IPS-18c (cell line): ENCODE measurements around the gene PIK3AP1.
"Not testable (repeated sequence)": the region's sequence is repeated elsewhere in the genome, so short reads cannot be mapped to it uniquely, and the experiment has no call there.

Experiments used
- H3K4me3 ChIP-seq: 2 replicates; pipeline ENCODE4 v1.7.0; 2013; ENCODE audit warnings: low read depth, mild to moderate bottlenecking, low read length, moderate library complexity; ENCODE audit not compliant: insufficient read depth
- H3K9me3 ChIP-seq: one replicate; pipeline ENCODE4 v1.6.1; 2013; ENCODE audit warnings: mild to moderate bottlenecking, low read length, moderate library complexity; ENCODE audit not compliant: control insufficient read depth, insufficient read depth

Gene PIK3AP1

GRCh38 chr10:96686514-96686913, 33.8 kb downstream of the PIK3AP1 start:
- Histone ChIP-seq H3K4me3 (no peak overlapping the region), H3K9me3 (peaks cover 2% of the 10 kb centered on the region)

GRCh38 chr10:96685306-96685705, 35.0 kb downstream of the PIK3AP1 start:
- no peak overlapping the region for H3K4me3 ChIP-seq
- peaks cover 2% of the 10 kb centered on the region for H3K9me3 ChIP-seq

GRCh38 chr10:96684826-96685225, 35.5 kb downstream of the PIK3AP1 start:
- no peak overlapping the region for H3K4me3 ChIP-seq
- peaks cover 2% of the 10 kb centered on the region for H3K9me3 ChIP-seq

- no peak overlapping the region for H3K4me3 ChIP-seq
- H3K9me3 ChIP-seq: peaks cover 2% of the 10 kb centered on the region
These were observed 36.6 kb downstream of the PIK3AP1 start for GRCh38 chr10:96683710-96684109.

- no peak overlapping the region for H3K4me3 ChIP-seq
- peaks cover 2% of the 10 kb centered on the region for H3K9me3 ChIP-seq
These were observed 37.2 kb downstream of the PIK3AP1 start for GRCh38 chr10:96683065-96683464.

- Histone ChIP-seq H3K4me3 (no peak overlapping the region), H3K9me3 (peaks cover 2% of the 10 kb centered on the region)
These were observed 38.8 kb downstream of the PIK3AP1 start for GRCh38 chr10:96681524-96681923.

GRCh38 chr10:96680463-96680862, 39.9 kb downstream of the PIK3AP1 start:
- H3K4me3 ChIP-seq: not testable (repeated sequence)

GRCh38 chr10:96678725-96679124, 41.6 kb downstream of the PIK3AP1 start:
- no peak overlapping the region for H3K4me3 ChIP-seq
- H3K9me3 ChIP-seq: no peaks in the 10 kb centered on the region

More at GRCh38 chr10:96680463-96680862, 39.9 kb downstream of the PIK3AP1 start:
- H3K9me3 ChIP-seq: not testable (repeated sequence)

- Histone ChIP-seq H3K4me3 (no peak overlapping the region), H3K9me3 (no peaks in the 10 kb centered on the region)
These were observed 43.8 kb downstream of the PIK3AP1 start for GRCh38 chr10:96676272-96677112.

- Histone ChIP-seq H3K9me3 (no peaks in the 10 kb centered on the region), H3K4me3 (no peak overlapping the region)
These were observed 44.5 kb downstream of the PIK3AP1 start for GRCh38 chr10:96675846-96676245.

GRCh38 chr10:96673318-96674099, 46.8 kb downstream of the PIK3AP1 start:
- no peaks in the 10 kb centered on the region for H3K9me3 ChIP-seq
- no peak overlapping the region for H3K4me3 ChIP-seq

- H3K4me3 ChIP-seq: no peak overlapping the region
These were observed 47.7 kb downstream of the PIK3AP1 start for GRCh38 chr10:96672481-96673175.

GRCh38 chr10:96671211-96671890, 49.0 kb downstream of the PIK3AP1 start:
- no peaks in the 10 kb centered on the region for H3K9me3 ChIP-seq
- H3K4me3 ChIP-seq: no peak overlapping the region

More at GRCh38 chr10:96672481-96673175, 47.7 kb downstream of the PIK3AP1 start:
- H3K9me3 ChIP-seq: no peaks in the 10 kb centered on the region

- Histone ChIP-seq H3K4me3 (no peak overlapping the region), H3K9me3 (no peaks in the 10 kb centered on the region)
These were observed 49.5 kb downstream of the PIK3AP1 start for GRCh38 chr10:96670786-96671185.

GRCh38 chr10:96667401-96667800, 52.9 kb downstream of the PIK3AP1 start:
- Histone ChIP-seq H3K4me3 (no peak overlapping the region), H3K9me3 (no peaks in the 10 kb centered on the region)

- Histone ChIP-seq H3K9me3 (no peaks in the 10 kb centered on the region), H3K4me3 (no peak overlapping the region)
These were observed 53.6 kb downstream of the PIK3AP1 start for GRCh38 chr10:96666741-96667140.

- Histone ChIP-seq H3K9me3 (peaks cover 2% of the 10 kb centered on the region), H3K4me3 (no peak overlapping the region)
These were observed 55.0 kb downstream of the PIK3AP1 start for GRCh38 chr10:96665306-96665705.
